Tracheal epithelial cell (primary cell): Measurements from ENCODE around the gene YBEY. TPM values are rescaled to one million over a fixed set of nuclear protein-coding genes. Genes with fewer than 3 reads are reported as not detected.

Source experiments
- total RNA-seq: library from RNA; depleted of rRNA; stranded (reverse); fragments of >200 nt; gene quantifications from 2 replicates; pipeline ENCODE4 v1.2.1, GENCODE V29; 2014

The YBEY gene
- total RNA-seq = 12.3 and 15.8 TPM in 2 replicates

DNA sequence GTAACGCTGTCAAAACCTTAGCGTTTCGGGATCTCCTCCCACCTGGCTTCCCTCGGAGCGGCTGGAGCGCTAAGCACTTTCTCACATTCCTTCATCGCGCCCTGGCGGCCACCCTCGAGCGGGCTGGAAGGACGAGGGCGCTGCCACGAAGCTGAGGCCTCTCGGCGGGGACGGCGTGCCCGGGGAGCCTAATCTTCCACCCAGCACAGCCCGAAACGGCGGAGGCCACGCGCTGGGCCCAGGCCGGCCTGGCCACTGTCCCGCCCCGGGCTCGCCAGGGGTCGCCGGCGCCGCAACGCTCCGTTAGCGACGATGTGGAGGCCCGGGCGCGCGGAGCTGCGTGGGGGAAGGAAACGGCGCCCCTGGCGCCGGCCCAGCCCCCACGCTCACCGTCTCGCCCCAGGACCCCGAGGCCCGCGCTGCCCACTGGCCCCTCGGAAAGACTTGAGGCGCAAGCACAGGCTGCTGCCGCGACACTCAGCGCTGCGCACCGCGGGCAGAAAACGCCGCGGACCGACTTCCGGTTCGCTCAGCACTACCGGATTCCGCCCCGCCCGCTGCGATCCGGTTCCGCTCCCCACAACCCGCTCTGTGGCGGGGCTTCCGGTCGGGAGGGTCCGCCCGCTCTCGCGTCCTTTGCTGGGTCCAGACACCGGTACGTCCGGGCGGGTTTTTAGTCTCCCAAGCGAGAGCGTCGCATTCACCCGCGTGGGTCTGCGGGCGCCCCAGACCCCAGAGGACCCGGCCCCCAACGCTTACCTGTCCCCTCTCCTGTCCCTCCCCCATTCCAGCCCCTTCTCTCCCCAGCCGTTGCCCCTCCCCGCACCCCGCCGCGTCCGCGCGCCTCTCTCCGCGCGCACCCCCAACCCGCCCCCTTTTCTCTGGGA, at the start of gene YBEY:
Gene YBEY (plus strand): TSS at position 582 of the 887 bp plus-strand sequence. CDS start 572 bp downstream, outside the sequence.

GRCh38 chr21:46285206-46285661, 908 bp upstream of the YBEY start, which contains the start of gene MCM3AP:
Gene MCM3AP, minus strand, starts transcription at chr21:46285611. Its CDS starts 325 bp downstream, at chr21:46285286.

DNA sequence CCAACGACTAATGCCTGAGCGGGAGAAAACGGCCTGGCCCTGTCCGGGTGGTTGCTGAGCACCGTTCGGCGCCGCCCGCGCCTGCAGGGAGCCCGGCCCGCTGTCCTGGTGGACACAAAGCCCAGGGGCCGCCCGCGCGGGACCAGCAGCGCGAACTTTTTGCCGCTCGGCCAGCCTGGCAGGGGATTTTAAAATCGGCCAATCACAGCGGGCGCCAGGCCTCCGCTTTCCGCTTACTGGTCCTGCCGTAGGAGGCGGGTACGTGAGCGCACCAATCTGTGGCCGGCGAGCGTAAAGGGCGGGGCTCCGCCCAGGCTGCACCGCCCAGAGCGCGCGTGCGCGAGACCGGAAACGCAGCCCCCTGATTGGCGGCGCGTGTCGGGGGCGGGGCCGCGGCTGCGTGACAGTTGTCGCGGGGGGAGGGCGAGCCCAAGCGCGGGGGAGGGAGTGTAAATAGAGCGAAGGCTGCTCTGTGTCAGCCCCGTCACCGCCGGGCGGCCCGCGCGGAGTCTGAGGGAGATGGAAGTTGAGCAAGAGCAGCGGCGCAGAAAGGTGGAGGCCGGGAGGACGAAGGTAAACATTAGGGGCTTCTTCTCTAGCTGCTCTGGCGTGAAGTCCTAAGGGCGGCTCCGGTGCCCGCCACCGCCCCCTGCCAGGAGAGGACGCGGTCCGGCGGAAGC, 37.7 kb downstream of the YBEY start, which contains the start of the genes C21orf58 and PCNT:
Gene C21orf58 (minus strand): TSS at position 161 of the 680 bp plus-strand sequence. CDS start 1,132 bp downstream, outside the sequence.
Gene PCNT (plus strand): TSS at position 447 of the 680 bp plus-strand sequence. CDS start 73 bp downstream, at position 520.

Other genes starting within 250 kb of the YBEY start
- 0.43 and 58.6 TPM in 2 replicates for gene COL6A2, start 188.2 kb upstream of the YBEY start, total RNA-seq
- 0.48 TPM in 1 of 2 replicates, not detected in the other for gene FTCD, start 130.8 kb upstream of the YBEY start, total RNA-seq
- 2.4 and 3.4 TPM in 2 replicates for gene SPATC1L, start 101.9 kb upstream of the YBEY start, total RNA-seq
- 42.4 and 66.3 TPM in 2 replicates for gene LSS, start 57.6 kb upstream of the YBEY start, total RNA-seq
- gene MCM3AP, start 731 bp upstream of the YBEY start, total RNA-seq = 60.7 and 64.4 TPM in 2 replicates
- 0.85 and 2.2 TPM in 2 replicates for gene C21orf58, start 37.5 kb downstream of the YBEY start, total RNA-seq
- 10.4 and 11.1 TPM in 2 replicates for gene PCNT, start 37.8 kb downstream of the YBEY start, total RNA-seq
- 21.4 and 24.9 TPM in 2 replicates for gene DIP2A, start 172.5 kb downstream of the YBEY start, total RNA-seq